ENCODE measurements around the gene ZNF486.
A peak's percentile ranks its signal among the peaks of the same experiment; 100 is the strongest.
"Not testable (repeated sequence)": the region's sequence is repeated elsewhere in the genome, so short reads cannot be mapped to it uniquely, and the experiment has no call there.

The ZNF486 gene

GRCh38 chr19:20233105-20233504 is 66.1 kb downstream of the ZNF486 start:
- DNase-seq (ENCODE audit: low read depth) = no peak

- DNase-seq (ENCODE audit: low read depth) = no peak
These were observed 68.1 kb downstream of the ZNF486 start for GRCh38 chr19:20235156-20235555.

GRCh38 chr19:20237773-20238623 is 71.0 kb downstream of the ZNF486 start:
- DNase-seq (ENCODE audit: low read depth) = peak; percentile 71

- DNase-seq (ENCODE audit: low read depth) = no peak
These were observed 76.6 kb downstream of the ZNF486 start for GRCh38 chr19:20243629-20244028.

GRCh38 chr19:20244356-20244755 is 77.3 kb downstream of the ZNF486 start:
- no peak for DNase-seq (ENCODE audit: low read depth)

- no peak for DNase-seq (ENCODE audit: low read depth)
These were observed 78.3 kb downstream of the ZNF486 start for GRCh38 chr19:20245309-20245708.

GRCh38 chr19:20247016-20247683 is 80.1 kb downstream of the ZNF486 start:
- DNase-seq (ENCODE audit: low read depth) = peak; percentile 9

GRCh38 chr19:20248258-20248657 is 81.2 kb downstream of the ZNF486 start:
- not testable (repeated sequence) for DNase-seq (ENCODE audit: low read depth)
